GM12878 (cell line): ENCODE data around the gene PRRT1B.

Source experiments
- CBX5 ChIP-seq: sonication (generic); IDR thresholded peaks from 2 replicates; pipeline ENCODE4 v1.6.1; 2016; ENCODE audit warnings: low read depth, moderate library complexity, mild to moderate bottlenecking, inconsistent platforms
- KDM1A ChIP-seq: fragments of 200-600 bp; sonication (generic); IDR thresholded peaks from 2 replicates; pipeline ENCODE4 v1.6.1; 2016; ENCODE audit warnings: borderline replicate concordance
- NFYA ChIP-seq: IDR thresholded peaks from 2 replicates; pipeline ENCODE4 v1.6.1; 2011; ENCODE audit warnings: low read depth, mild to moderate bottlenecking, low read length, improper control_type of control experiment, borderline replicate concordance
- POLR2A ChIP-seq: IDR thresholded peaks from 2 replicates; pipeline ENCODE4 v1.6.1; 2011; ENCODE audit warnings: low read depth, mild to moderate bottlenecking, low read length
- POLR2AphosphoS5 ChIP-seq: IDR thresholded peaks from 2 replicates; pipeline ENCODE4 v1.6.1; 2011; ENCODE audit warnings: mild to moderate bottlenecking, low read length, inconsistent platforms
- SRF ChIP-seq, 2 experiments: IDR thresholded peaks; 2 replicates each; pipeline ENCODE4 v1.6.1; 2011; ENCODE audit warnings: low read depth in 2 of 2, low read length in 2 of 2, mild to moderate bottlenecking in 1 of 2, moderate library complexity in 1 of 2
- YBX1 ChIP-seq: fragments of 450-650 bp; IDR thresholded peaks from 2 replicates; pipeline ENCODE4 v1.6.1; 2016; ENCODE audit warnings: antibody characterized with exemption
- ZNF24 ChIP-seq: fragments of 450-650 bp; IDR thresholded peaks from 2 replicates; pipeline ENCODE4 v1.6.1; 2017; ENCODE audit warnings: antibody characterized with exemption, mild to moderate bottlenecking
- TF ChIP-seq, protein P1 (sequence below), 3 experiments: IDR thresholded peaks in 2 of 3; conservative IDR thresholded peaks in 1 of 3; 2 replicates each; pipeline ENCODE4 v1.5.1; 2011; ENCODE audit warnings: low read depth in 3 of 3, low read length in 3 of 3, mild to moderate bottlenecking in 3 of 3, control low read depth in 2 of 3, moderate library complexity in 2 of 3, inconsistent platforms in 1 of 3, mixed read lengths in 1 of 3; ENCODE audit not compliant: control insufficient read depth in 2 of 3, insufficient read depth in 1 of 3; ENCODE audit errors: extremely low read depth in 1 of 3

- no peak for TF ChIP-seq ZNF24
- no peak for TF ChIP-seq YBX1
- no peak for TF ChIP-seq CBX5
- no peak for TF ChIP-seq SRF (IDR thresholded peaks at IDR 0.05; ENCODE audit: low read depth in 2 of 2, low read length in 2 of 2)
- TF ChIP-seq, protein P1, sequence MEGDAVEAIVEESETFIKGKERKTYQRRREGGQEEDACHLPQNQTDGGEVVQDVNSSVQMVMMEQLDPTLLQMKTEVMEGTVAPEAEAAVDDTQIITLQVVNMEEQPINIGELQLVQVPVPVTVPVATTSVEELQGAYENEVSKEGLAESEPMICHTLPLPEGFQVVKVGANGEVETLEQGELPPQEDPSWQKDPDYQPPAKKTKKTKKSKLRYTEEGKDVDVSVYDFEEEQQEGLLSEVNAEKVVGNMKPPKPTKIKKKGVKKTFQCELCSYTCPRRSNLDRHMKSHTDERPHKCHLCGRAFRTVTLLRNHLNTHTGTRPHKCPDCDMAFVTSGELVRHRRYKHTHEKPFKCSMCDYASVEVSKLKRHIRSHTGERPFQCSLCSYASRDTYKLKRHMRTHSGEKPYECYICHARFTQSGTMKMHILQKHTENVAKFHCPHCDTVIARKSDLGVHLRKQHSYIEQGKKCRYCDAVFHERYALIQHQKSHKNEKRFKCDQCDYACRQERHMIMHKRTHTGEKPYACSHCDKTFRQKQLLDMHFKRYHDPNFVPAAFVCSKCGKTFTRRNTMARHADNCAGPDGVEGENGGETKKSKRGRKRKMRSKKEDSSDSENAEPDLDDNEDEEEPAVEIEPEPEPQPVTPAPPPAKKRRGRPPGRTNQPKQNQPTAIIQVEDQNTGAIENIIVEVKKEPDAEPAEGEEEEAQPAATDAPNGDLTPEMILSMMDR (IDR thresholded peaks at IDR 0.05 in 2 of 3, conservative IDR thresholded peaks at IDR 0.05 in 1 of 3; ENCODE audit: control insufficient read depth in 2 of 3, extremely low read depth in 1 of 3, insufficient read depth in 1 of 3, low read depth in 3 of 3, low read length in 3 of 3): no peak
- TF ChIP-seq NFYA: no peak
- TF ChIP-seq POLR2AphosphoS5: no peak
- TF ChIP-seq POLR2A: no peak; the same call in 1 of the 2 replicates
- TF ChIP-seq KDM1A: no peak
These were observed 52.8 kb downstream of the PRRT1B start for GRCh38 chr9:131598121-131598520.
